Heart left ventricle (tissue), 13 donors: ENCODE results near the gene FOXK1.

Experiments used
- CTCF ChIP-seq, 12 donors: fragments of 200-600 bp; sonication (generic) in 4 of 12; IDR thresholded peaks; one replicate each; pipeline versions ENCODE4 v1.5.0 to v1.8.0; 2018 to 2022; ENCODE audit warnings: antibody characterized with exemption in 12 of 12, mild to moderate bottlenecking in 5 of 12
- POLR2A ChIP-seq, 2 donors: fragments of 450-650 bp; IDR thresholded peaks; one replicate each; pipeline ENCODE4 v1.6.1; 2017; ENCODE audit warnings: antibody characterized with exemption in 2 of 2, mild to moderate bottlenecking in 2 of 2, moderate library complexity in 2 of 2
- donor health status: ischemic (EF 13 %, LVEDD 7.1; RV severe dilation, severe dysfunction).
- donor health status: DM: no; HTN: yes; CAD: no.
- donor health status: DM: no; HTN: no; CAD: no.
- donor health status: ischemic (EF 25% LVEDD 6.9; RV normal size, moderate dysfunction).
- donor health status: ischemic (EF 25% LVEDD 5.7; RV mildly dilated, moderate dysfunction).
- donor health status: ischemic (EF 35%, LVEDD 5.7; RV mildly dilated, moderate dysfunction).
- donor health status: nonischemic (EF 11% LVEDD 7.7; RV severe dilation, severe dysfunction).
- donor health status: DM: yes; HTN: yes; CAD: no.
- donor health status: PGD.
- donor health status: ischemic (EF 29% LVEDD 5.4; RV normal size, mild dysfunction).
- donor health status: nonischemic (EF 23%, LVEDD 6.1; RV moderate dilation, normal function).

GRCh38 chr7:4700577-4701235, 18.6 kb downstream of the FOXK1 start:
- TF ChIP-seq CTCF (IDR thresholded peaks at IDR 0.05) (no peak), POLR2A (IDR thresholded peaks at IDR 0.05) (no peak)
